HEK293 (cell line): ENCODE results near the gene FIGNL1.

Experiments used
- ATF2 ChIP-seq: fragments of 450-650 bp; formaldehyde crosslinking; IDR thresholded peaks from 2 replicates; pipeline ENCODE4 v1.5.1; 2016; ENCODE audit warnings: missing biosample characterization, missing genetic modification characterization, low read depth
- CTCF ChIP-seq: fragments of 450-650 bp; formaldehyde crosslinking; IDR thresholded peaks from 2 replicates; pipeline ENCODE4 v1.5.1; 2016; ENCODE audit warnings: missing biosample characterization, missing genetic modification characterization
- KLF10 ChIP-seq: fragments of 450-650 bp; IDR thresholded peaks from 2 replicates; pipeline ENCODE4 v1.5.1; 2018; ENCODE audit warnings: missing biosample characterization, mild to moderate bottlenecking, missing genetic modification characterization
- REST ChIP-seq: fragments of 450-650 bp; formaldehyde crosslinking; IDR thresholded peaks from 2 replicates; pipeline ENCODE4 v1.5.1; 2016; ENCODE audit warnings: missing biosample characterization, missing genetic modification characterization
- ZFP41 ChIP-seq: fragments of 450-650 bp; formaldehyde crosslinking; IDR thresholded peaks from 2 replicates; pipeline ENCODE4 v1.5.1; 2016; ENCODE audit warnings: missing biosample characterization, missing genetic modification characterization, borderline replicate concordance
- ZNF121 ChIP-seq: fragments of 450-650 bp; formaldehyde crosslinking; IDR thresholded peaks from 2 replicates; pipeline ENCODE4 v1.5.1; 2016; ENCODE audit warnings: missing biosample characterization, missing genetic modification characterization
- ZNF2 ChIP-seq: fragments of 450-650 bp; formaldehyde crosslinking; IDR thresholded peaks from 2 replicates; pipeline ENCODE4 v1.5.1; 2016; ENCODE audit warnings: missing biosample characterization, missing genetic modification characterization
- ZNF274 ChIP-seq, 2 experiments: fragments of 200-500 bp in 1 of 2; fragments of 450-650 bp in 1 of 2; sonication (Bioruptor generic) in 1 of 2; formaldehyde crosslinking in 1 of 2; IDR thresholded peaks; 2 replicates each; pipeline versions ENCODE4 v1.5.1 to v1.6.1; 2014 to 2016; ENCODE audit warnings: borderline replicate concordance in 1 of 2, inconsistent platforms in 1 of 2, low read length in 1 of 2, missing biosample characterization in 1 of 2, missing genetic modification characterization in 1 of 2
- ZNF626 ChIP-seq: fragments of 450-650 bp; sonication (Bioruptor Pico); formaldehyde crosslinking; IDR thresholded peaks from 2 replicates; pipeline ENCODE4 v1.5.1; 2018; ENCODE audit warnings: missing biosample characterization, missing genetic modification characterization, inconsistent platforms

- TF ChIP-seq ZFP41 (tag by site-specific recombination) (no peak), CTCF (tag by site-specific recombination) (no peak), ZNF274 (IDR thresholded peaks at IDR 0.05; ENCODE audit: low read length) (no peak), ZNF274 (tag by site-specific recombination; IDR thresholded peaks at IDR 0.05; ENCODE audit: borderline replicate concordance) (no peak), ZNF626 (tag by site-specific recombination) (no peak), ZNF2 (no peak), REST (tag by site-specific recombination) (no peak), KLF10 (no peak), ZNF121 (tag by site-specific recombination) (no peak), ATF2 (tag by site-specific recombination) (no peak)
Observed at GRCh38 chr7:50423860-50424259, 26.3 kb downstream of the FIGNL1 start.
